GM10248 (cell line): ENCODE measurements around the gene PRIMA1.

Source experiments
- CTCF ChIA-PET: fragments of 300-600 bp; sonication (Branson Sonifier 250); formaldehyde crosslinking; extraction: SDS; loops from one replicate; lab custom pipeline; 2021; ENCODE audit warnings: antibody characterized with exemption; lab: Yijun Ruan, JAX
- POLR2A ChIA-PET: fragments of 350-650 bp; sonication (Branson Sonifier 250); formaldehyde crosslinking; extraction: SDS; loops from one replicate; lab custom pipeline; 2020; ENCODE audit warnings: antibody characterized with exemption; lab: Yijun Ruan, JAX
- DNase-seq: peaks from one replicate; pipeline ENCODE4 v3.0.0; 2012; ENCODE audit errors: extremely low spot score
- CTCF ChIP-seq: IDR thresholded peaks from 2 replicates; pipeline ENCODE4 v1.5.1; 2012; ENCODE audit warnings: mild to moderate bottlenecking, low read depth; ENCODE audit errors: extremely low read depth, missing control alignments, control extremely low read depth

PRIMA1 gene

GRCh38 chr14:93688820-93689219, 99.5 kb downstream of the PRIMA1 start:
- no peak for TF ChIP-seq CTCF
- ChIA-PET POLR2A (no interaction called here), CTCF (interaction anchor here (1.0 to 2.6 kb wide), 2 partner anchors 11 to 35 kb away, joined by 3 to 7 read pairs; no protein-coding TSS in a partner anchor)
- no peak for DNase-seq

GRCh38 chr14:93688239-93688666, 100.0 kb downstream of the PRIMA1 start:
- ChIA-PET POLR2A (no interaction called here), CTCF (interaction anchor here (2.6 kb wide), 1 partner anchor 34 kb away, joined by 7 read pairs; no protein-coding TSS in a partner anchor)
- no peak for DNase-seq
- TF ChIP-seq CTCF, result no peak

- POLR2A ChIA-PET, result no interaction called here
- no peak for DNase-seq
These were observed 102.0 kb downstream of the PRIMA1 start for GRCh38 chr14:93686268-93686667.

GRCh38 chr14:93685121-93685895, 103.0 kb downstream of the PRIMA1 start:
- ChIA-PET CTCF (no interaction called here), POLR2A (no interaction called here)
- no peak for TF ChIP-seq CTCF
- DNase-seq, result no peak

More at GRCh38 chr14:93686268-93686667, 102.0 kb downstream of the PRIMA1 start:
- no peak for TF ChIP-seq CTCF
- CTCF ChIA-PET, result no interaction called here

DNA sequence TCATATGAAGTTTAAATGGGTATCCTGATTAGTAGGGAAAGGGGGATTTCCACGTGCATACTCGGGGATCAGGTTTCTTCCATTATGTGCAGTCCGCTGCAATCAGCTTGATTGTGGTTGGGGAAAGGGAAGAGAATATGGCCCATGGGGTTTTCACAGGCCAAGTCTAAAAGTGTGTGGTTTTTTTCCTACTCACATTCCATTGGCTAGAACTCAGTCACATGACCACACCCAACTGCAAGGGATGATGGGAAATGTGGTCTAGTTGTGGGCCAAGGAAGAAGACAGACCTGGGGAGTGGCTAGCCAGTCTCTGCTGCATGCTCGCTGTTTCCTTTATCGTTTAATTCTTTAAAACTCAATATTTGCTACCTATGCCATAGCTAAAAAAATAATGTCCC, 105.1 kb downstream of the PRIMA1 start:
- ChIA-PET CTCF (no interaction called here), POLR2A (no interaction called here)
- no peak for DNase-seq
- TF ChIP-seq CTCF, result no peak

DNA sequence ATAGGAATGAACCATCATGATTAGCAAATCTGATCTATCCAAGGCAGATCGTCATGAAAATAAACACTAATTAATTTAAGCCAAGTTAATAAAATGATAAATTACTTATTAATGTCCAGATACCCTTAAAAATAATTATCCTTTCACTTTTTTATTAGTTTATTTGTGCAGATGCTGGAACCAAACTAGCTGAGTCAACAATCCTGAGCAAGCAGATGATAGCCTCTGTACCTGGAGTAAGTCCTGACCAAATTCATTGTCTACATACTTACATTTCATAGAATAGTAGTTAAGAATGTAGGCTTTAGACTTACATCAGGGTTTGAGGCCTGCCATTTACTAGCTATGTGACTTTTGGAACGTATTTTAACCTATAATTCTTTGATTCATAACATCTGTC, 105.8 kb downstream of the PRIMA1 start:
- CTCF ChIA-PET, result no interaction called here

More for the DNA sequence above, 105.8 kb downstream of the PRIMA1 start:
- POLR2A ChIA-PET, result no interaction called here
- no peak for DNase-seq
- TF ChIP-seq CTCF, result no peak
